HG03139 (cell line): ENCODE results near the gene AFP.

Experiments
- ATAC-seq: cut with Tn5 transposase; IDR thresholded peaks from one replicate; pipeline ENCODE4 v1.9.1; 2021; ENCODE audit not compliant: unreplicated experiment

AFP gene

DNA sequence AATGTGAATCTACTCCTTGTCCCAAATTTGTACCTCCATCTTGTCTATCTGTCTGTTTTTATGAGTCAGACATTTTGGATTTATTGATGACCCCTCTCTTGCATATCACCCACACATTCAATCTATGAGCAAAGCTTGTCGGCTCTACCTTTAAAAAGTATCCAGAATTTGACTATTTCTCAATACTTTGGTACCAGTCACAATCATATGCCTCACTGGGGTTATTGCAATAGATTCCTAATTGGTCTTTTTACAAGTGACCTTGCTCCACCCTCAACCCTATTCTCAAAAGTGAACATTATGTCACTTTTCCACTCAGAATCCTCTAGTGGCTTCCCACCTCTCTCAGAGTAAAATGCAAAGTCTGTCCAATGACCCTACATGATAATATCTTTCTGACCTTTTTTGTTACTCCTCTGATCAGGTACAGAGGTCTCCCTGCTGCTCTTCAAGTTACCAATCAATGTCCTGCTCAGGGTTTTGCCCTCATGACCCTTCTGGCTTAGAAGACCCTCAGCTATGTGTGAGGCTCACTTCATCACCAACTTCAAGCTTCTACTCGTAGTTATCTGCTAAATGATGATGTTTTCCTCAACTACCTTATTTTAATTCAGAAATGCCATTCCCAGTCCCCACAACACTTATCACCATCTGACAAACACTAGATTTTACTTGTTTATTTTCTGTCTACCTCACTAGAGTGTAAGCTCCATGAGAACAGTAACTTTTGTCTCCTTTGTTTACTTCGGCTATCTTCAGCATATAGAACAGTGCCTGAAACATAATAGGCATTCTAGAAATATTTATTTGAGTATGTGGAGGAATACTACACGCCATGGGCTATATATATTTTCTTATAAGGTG lies 22.4 kb downstream of the AFP start:
- no peak for ATAC-seq

DNA sequence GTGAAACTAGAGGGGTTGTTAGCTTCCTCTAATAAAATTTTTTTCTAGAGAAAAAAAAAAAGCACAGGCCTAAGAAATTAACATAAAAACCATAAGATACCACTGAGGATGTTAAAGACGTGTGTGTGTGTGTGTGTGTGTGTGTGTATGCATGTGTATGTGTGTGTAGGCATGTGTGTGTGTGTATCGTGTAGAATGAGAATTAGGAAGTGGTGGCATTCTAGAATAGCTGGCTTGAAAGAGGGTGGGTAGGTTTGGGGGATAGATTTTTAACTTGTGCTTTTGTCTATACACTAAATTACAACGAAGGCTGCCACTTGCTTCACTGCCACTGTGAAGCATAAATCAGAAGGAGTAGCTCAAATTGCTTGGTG lies 23.0 kb downstream of the AFP start:
- no peak for ATAC-seq

DNA sequence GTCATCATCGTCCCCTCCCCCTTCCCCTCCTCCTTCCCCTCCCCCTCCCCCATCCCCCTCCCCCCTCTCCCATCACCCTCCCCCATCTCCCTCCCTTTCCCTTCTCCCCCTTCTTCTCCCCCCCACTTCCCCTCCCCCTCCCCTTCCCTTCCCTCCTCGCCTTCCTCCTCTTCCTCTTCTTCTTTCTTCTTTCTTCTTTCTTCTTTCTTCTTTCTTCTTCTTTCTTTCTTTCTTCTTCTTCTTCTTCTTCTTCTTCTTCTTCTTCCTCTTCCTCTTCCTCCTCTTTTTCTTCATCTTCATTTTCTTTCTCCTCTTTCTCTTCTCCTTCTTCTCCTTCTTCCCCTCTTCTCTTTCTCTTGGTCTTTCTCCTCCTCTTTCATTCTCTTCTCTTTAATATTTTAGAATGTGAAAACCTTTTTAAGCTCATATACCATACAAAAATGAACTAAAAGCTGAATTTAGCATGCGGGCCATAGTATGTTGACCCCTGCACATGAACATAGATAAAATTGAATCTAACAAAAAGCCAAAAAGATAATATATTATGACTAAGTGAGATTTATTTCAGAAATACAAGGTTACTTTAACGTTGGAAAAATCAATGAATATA lies 25.0 kb downstream of the AFP start:
- ATAC-seq, result no peak

DNA sequence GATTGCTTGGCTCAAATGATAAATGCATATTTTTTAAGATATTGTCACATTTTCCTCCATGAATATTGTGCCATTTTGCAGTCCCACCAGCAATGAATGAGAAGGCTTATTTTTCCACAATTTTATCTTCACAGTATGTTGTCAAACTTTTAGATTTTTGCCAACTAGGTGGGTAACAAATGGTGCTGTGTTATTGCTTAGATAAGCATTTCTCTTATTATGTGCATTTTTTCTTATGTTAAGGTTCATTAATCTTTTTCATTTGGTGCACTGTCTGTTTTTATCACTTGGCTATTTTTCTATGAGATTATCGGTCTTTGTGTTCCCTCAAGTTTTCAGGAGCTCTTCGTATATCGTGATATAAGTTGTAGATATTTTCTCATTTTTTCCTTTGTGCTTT lies 32.1 kb downstream of the AFP start:
- ATAC-seq, result no peak

DNA sequence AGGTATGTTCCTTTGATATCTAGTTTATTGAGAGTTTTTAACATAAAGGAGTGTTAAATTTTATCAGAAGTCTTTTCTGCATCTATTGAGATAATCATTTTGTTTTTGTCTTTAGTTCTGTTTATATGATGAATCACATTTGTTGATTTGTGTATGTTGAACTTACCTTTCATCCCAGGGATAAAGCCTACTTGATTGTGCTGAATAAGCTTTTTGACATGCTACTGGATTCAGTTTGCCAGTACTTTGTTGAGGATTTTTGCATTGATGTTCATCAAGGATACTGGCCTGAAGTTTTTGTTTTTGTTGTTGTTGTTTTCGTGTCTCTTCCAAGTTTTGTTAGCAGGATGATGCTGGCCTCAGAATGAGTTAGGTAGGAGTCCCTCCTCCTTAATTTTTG lies 34.7 kb downstream of the AFP start:
- no peak for ATAC-seq

DNA sequence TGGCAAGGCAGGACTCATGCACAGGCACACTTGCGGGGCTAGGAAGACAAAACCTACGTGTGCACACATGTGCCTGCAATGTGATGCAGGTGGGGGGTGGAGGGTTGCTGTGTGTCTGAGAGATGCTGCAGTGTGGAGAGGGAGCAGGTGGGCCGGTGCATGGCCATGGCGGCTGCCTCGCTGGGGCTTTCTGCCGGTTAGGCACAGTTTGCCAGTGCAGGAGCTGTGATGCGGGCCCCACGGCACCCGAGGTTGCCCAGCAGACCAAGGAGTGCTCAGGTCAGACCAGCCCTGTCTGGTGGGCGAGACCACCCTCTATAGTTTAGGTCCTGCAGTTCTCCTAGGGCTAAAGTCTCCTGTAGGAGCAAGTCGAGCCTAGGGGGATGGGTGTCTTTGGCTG lies 41.2 kb downstream of the AFP start:
- ATAC-seq, result no peak

DNA sequence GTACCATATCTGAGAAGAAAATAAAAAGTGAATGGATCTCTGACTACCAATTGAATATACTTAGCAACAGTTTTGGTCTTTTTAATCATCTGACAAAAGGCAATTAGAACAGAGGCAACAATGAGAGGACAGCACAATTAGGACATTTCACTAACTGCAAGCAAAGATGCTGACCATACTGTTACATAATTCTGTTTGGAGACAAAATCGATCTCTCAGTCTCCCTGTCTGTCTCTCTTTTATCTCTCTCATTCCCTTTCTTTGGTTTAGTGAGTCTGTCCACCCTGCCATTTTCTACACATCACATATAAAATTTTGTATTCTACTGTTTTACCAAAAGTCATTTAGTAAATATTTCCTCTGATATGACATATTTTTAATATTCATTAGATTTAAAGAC lies 43.3 kb downstream of the AFP start:
- no peak for ATAC-seq

DNA sequence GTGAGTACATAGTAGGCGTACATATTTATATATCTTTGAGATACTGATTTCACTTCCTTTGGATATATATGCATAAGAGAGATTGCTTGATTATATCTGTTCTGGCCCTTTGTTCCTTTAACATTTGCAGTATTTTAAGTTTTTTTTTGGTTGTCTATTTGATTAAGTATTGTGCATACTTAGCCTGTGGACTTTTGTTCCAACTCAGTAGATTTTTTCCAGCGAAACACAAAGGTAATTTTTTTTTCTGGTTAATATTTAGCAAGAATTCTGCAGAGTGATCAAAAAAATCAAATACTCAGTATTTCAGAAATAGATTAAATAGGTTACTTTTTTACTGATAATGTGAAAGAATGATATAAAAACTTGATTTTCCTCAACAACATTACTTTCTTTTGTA lies 45.3 kb downstream of the AFP start, which contains the start of gene AFM:
AFM (plus strand) TSS at position 388 of the 400 bp plus-strand sequence. CDS start 31 bp downstream, outside the sequence.
- no peak for ATAC-seq

DNA sequence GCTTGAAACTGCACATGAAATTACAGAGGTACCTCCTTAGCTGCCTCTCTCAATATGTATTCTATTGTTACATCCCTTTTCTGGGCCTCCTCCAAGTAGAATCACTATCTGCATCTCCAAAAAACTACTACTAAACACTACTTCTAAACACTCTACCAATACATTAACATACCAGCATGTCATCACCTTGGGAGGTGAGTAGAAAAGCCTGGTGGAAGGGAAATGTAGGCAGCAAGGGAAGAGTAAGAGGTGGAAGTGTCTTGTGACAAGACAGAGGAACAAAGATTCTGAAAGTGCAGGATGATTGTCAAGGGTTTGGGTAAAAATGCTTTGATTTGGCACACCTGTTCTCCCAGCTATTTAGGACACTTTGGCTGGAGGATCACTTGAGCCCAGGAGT lies 49.1 kb downstream of the AFP start:
- ATAC-seq, result no peak

DNA sequence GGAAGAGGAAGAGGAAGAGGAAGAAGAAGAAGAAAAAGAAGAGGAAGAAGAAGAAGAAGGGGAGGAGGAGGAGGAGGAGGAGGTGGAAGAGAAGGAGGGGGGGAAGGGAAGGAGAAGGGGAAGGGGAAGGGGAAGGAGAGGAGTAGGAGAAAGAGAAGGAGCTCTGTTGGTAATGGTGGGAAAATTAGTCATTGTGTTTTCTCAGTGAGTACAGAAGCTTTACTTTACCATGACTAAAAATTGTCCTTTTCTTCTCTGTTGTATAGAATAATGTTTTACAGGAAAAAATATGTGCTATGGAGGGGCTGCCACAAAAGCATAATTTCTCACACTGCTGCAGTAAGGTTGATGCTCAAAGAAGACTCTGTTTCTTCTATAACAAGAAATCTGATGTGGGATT lies 49.6 kb downstream of the AFP start:
- ATAC-seq, result no peak

DNA sequence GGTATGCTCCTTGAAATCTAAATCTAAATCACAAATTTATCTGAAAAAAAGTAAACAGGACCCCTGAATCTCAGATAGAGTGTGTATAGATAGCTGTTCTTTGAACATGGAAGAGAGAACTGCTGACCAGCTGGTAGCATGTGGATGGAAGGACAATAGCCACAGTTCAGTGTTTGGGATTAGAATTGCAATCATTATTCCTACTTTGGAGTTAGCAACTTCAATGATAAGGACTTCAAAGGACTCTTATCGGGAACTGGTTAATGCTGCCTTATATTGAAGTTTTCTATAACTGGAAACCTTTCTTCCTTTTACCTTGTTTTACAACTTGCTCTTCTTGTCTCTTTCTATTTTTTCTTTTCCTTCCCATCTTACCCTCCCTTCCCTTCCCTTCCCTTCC lies 50.5 kb downstream of the AFP start:
- ATAC-seq, result no peak

DNA sequence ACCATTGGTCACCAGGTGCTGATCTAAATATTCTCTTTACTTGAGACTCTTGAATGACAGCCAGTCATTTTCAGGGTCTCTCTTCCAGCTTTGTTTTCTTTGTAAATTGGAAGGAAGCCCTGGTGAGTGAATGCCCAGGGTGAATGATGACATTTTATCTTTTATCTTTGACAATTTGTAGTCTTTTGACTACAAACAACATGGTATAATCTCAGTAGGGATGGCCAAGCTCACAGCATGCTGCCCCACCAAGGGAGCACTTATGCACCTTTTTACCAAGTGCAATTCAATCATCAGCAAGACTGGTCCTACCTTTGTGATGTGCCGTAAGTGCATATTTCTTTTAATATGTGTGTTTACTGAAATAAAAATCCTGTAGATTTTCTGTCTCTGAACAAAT lies 51.2 kb downstream of the AFP start:
- ATAC-seq, result no peak

DNA sequence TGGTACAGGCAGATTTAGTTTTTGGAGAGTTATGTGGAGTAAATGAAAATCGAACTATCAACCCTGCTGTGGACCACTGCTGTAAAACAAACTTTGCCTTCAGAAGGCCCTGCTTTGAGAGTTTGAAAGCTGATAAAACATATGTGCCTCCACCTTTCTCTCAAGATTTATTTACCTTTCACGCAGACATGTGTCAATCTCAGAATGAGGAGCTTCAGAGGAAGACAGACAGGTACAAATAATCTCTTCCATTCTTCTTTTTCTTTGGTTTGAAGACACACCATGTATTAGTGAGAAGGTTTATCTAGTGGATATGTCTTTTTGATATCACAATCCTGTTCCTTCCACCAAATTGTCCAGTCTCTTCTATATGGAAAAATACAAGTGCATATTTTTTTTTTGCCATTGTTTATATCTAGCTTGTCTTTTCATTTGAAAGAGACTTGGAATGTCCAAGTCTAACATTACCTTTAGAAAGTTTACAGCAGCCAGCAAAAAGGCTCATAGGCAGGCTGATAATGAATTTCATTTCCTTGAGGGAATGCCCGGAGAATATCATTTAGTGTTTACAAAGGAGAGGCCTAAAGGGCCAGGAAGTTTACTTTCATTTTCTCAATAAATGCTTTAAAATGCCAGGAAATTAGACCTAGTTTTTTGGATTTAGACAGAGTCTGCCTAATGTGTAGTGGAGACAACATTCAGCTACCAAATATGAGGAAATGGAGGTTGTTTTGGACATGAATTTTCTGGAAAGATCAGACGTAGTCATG lies 64.2 kb downstream of the AFP start:
- ATAC-seq, result no peak

DNA sequence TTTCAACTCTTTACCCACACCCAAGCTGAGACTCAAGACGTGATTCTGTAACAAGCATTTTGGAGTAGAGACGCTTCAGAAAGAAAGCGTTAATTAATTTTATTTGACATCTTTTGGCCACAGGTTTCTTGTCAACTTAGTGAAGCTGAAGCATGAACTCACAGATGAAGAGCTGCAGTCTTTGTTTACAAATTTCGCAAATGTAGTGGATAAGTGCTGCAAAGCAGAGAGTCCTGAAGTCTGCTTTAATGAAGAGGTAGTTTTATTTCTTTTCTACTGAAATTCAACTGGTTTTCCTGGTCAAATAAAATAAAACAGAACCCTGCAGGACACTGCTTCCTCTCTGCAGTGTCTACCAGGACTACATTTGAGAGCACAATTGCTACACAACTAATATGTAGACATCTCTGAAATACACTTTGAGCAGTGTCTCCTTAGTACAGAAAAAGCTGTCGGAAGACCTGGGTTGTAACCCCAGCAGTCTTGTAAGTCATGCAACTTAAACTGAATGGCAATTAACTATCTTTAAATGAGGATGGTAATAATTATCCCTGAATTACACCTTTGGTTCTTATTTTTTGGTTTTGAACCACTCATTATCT lies 65.7 kb downstream of the AFP start:
- ATAC-seq, result no peak

DNA sequence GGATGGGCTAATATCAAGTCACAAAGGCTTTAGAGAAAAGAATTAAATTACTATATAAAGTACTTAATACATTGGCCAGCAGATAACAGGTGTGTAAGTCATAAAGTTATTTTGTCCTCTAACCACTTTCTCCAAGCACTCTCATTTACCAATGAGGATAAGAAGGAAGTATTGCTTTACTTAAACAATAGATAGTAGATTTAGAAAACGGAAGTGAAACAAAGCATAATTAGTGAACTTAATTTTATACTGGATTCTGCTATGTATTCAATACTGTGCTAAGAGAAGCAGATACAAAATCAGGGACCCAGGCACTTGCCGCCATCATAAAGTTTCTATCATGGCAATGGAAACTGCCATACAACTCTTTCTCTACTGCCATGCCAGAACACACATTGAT lies 69.5 kb downstream of the AFP start:
- ATAC-seq, result no peak
